ENCODE data around the gene CD9.
"Not testable (repeated sequence)": the region's sequence is repeated elsewhere in the genome, so short reads cannot be mapped to it uniquely, and the experiment has no call there.

CD9 gene

DNA sequence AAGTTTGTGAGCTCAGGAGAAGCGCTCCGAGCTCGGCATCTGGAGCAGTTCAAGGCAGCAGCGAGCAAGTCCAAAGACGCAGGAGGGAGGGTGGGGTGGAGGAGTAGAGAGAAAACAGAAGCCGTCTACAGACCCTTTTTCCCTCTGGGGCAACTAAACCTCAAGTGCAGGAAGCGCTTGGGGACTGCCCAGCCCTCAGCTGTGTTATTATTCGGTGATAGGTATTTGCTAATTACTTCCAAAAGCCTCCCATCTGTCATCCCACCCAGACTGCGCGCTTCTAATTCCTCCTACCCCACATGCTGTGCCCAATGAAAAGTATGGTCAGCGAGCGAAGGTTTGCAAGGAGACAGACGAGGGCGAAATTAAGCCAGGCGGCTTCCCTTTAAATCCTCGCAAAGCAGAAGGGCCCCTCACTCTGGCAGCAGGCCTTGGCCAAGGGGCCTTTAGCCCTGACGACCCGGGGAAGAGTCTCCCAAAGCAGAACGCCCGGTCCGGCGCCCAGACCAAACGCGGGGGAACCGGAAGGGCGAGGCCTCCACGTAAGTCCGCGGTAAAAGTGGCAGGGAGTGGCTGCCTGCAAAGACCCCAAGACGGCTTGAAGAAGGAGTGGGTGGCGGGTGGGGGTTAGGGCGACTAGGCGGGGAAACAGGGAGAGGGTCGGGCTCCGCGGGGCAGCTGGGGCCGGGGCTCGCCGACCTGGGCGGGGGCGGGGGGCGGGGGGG lies 507 bp upstream of the CD9 start:
- no peak for DNase-seq

GRCh38 chr12:6201213-6201608 lies 1.0 kb downstream of the CD9 start:
- no peak for DNase-seq

- DNase-seq: no peak
Measured at GRCh38 chr12:6201826-6202225, 1.6 kb downstream of the CD9 start.

GRCh38 chr12:6202304-6202703 lies 2.1 kb downstream of the CD9 start:
- DNase-seq: no peak

- DNase-seq: no peak
Measured at GRCh38 chr12:6202846-6203245, 2.6 kb downstream of the CD9 start.

- no peak for DNase-seq
Measured at GRCh38 chr12:6203601-6204000, 3.4 kb downstream of the CD9 start.

- no peak for DNase-seq
Measured at GRCh38 chr12:6204533-6205143, 4.4 kb downstream of the CD9 start.

- DNase-seq: no peak
Measured at GRCh38 chr12:6205144-6205539, 4.9 kb downstream of the CD9 start.

DNA sequence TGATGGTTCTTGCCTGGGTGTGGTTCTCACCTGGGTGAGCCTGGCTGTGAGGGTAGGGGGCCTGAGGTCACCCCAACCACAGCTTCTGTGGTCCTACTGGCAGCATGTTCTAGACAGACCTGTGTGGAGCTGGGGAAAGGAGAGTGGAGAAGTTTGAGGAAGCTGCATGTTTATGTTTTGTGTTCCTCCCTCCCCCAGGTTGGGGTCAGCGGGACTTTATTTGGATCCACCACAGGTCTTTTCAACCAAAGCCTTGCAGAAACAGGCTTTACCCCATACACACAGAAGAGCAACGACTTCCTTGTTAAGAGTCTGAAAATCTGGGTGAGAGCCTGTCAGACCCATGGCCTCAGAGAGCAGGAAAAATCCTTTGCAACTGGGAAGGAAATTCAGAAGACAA lies 5.6 kb downstream of the CD9 start:
- no peak for DNase-seq

GRCh38 chr12:6206327-6206726 lies 6.1 kb downstream of the CD9 start:
- DNase-seq: no peak

GRCh38 chr12:6207259-6207925 lies 7.2 kb downstream of the CD9 start:
- DNase-seq: no peak

DNA sequence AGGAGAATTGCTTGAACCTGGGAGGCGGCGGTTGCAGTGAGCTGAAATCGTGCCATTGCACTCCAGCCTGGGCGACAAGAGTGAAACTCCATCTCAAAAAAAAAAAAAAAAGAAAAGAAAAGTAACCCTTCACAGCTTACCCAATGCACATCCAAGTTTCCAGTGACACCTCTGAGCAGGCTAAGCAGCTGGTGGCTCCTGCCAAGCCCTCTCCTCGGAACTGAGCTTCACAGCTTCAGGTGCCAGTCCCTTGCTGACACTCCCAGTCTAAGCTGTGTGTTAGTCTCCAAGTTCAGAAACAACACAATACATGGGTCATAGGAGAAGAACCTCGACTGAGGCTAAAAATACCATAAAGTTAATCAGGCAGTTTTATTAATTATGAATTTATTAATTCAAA lies 7.9 kb downstream of the CD9 start:
- DNase-seq: no peak

- DNase-seq: not testable (repeated sequence)
Measured at GRCh38 chr12:6209428-6209827, 9.2 kb downstream of the CD9 start.

DNA sequence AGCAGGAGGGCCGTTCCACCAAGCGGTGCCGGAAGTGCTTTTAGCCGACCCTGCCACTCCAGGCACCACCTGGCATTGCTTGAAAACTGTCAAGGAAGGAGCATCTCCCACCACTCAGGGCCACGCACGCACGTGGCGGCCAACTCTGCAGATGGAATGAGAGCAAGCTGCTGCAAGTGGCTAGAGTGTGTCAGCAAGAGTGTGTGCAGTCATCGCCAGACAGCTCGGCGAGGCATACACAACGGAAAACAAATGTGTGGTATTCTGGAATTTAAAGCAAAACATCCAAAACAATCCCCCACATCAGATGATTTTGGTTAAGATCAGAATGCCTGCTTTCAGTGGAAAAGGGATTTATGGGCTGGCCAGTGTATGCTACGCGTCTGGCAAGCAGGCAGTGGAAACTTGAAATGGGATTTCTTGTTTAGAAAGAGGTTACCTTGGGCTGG lies 11.2 kb downstream of the CD9 start:
- DNase-seq: no peak

DNA sequence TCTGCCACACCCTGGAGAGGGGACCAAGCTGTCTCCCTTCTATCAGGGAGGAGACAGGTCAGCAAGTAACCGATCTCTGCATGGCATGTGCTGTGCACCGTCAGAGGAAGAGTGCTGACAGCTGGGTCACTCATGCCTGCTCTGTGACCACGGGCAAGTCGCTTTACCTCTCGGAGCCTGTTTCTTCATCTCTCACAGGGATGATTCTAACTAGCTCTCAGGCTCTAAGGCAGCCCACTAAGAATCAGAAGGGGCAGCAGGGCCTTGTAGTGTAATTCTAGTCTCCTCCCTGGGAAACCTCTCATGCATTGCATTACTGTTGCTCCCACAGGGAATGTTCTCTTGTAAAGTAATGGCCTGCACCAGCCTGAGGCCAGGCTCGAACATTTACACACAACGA lies 11.9 kb downstream of the CD9 start:
- DNase-seq: no peak

DNA sequence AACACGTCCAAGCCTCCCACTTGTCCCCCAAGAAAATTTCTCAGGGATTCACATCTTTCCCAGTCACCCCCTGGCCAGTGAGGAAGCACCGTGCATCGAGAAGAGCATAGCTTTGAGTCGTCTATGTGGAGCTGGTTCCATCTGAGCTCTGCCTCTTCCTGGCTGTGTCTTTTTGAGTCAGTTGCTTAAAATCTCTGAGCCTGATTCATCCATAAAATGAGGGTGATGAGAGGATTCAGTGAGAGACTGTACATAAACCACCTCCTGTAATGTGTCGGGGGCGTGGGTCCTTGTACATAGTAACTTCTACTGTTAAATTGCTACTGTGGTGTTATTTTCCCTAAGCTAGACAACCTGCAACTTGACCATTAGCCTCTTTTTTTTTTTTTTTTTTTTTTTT lies 13.8 kb downstream of the CD9 start:
- DNase-seq: no peak

DNA sequence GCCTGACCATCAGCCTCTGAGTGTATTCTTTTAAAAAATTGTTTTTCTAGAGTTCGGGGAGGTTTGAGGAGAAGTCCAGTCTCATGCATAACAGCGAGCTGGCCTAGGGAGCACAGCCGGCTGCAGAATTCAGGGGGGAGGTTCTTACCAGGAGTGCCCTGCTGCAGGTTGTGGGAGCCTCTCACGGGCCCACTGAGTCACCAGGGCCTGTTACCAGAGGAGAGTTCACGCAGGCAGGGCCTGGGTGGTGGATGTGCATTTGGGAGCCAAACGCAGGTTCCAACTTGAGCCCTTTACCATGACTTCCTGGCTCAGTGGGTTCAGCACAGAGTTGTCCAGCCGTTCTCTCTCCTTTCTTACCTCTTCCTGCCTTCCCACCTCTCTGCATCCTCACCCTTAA lies 14.4 kb downstream of the CD9 start:
- DNase-seq: no peak

GRCh38 chr12:6215120-6215807 lies 15.1 kb downstream of the CD9 start:
- DNase-seq: no peak

GRCh38 chr12:6215932-6216494 lies 15.8 kb downstream of the CD9 start:
- no peak for DNase-seq

- DNase-seq: no peak
Measured at GRCh38 chr12:6216581-6216980, 16.4 kb downstream of the CD9 start.

GRCh38 chr12:6218347-6218925 lies 18.2 kb downstream of the CD9 start:
- DNase-seq: no peak

GRCh38 chr12:6219980-6220379 lies 19.8 kb downstream of the CD9 start:
- DNase-seq: no peak

GRCh38 chr12:6221146-6221545 lies 20.9 kb downstream of the CD9 start:
- DNase-seq: no peak

Data from cerebellar nuclear complex (tissue), 1 donor.